H1 (cell line): ENCODE measurements around the gene FLT3. TPM values are rescaled to one million over a fixed set of nuclear protein-coding genes. Genes with fewer than 3 reads are reported as not detected.

Source experiments
- BACH1 ChIP-seq: IDR thresholded peaks from 2 replicates; pipeline ENCODE4 v1.6.1; 2012; ENCODE audit warnings: low read length, improper control_type of control experiment
- CBX8 ChIP-seq: fragments of 300-800, 300-1000 bp; sonication (generic); IDR thresholded peaks from 2 replicates; pipeline ENCODE4 v1.7.1; 2016; ENCODE audit warnings: low read depth, low read length, borderline replicate concordance
- CHD2 ChIP-seq: IDR thresholded peaks from 2 replicates; pipeline ENCODE4 v1.6.1; 2012; ENCODE audit warnings: low read length, improper control_type of control experiment
- FOSL1 ChIP-seq: IDR thresholded peaks from 2 replicates; pipeline ENCODE4 v1.6.1; 2011; ENCODE audit warnings: mild to moderate bottlenecking, low read depth, low read length, moderate library complexity; ENCODE audit not compliant: insufficient read depth
- GTF2F1 ChIP-seq: IDR thresholded peaks from 2 replicates; pipeline ENCODE4 v1.6.1; 2012; ENCODE audit warnings: low read depth, low read length, improper control_type of control experiment, borderline replicate concordance
- HDAC2 ChIP-seq, 2 experiments: fragments of 300-600 bp in 1 of 2; sonication (generic) in 1 of 2; IDR thresholded peaks; 2 replicates each; pipeline ENCODE4 v1.6.1; 2011 to 2012; ENCODE audit warnings: low read depth in 2 of 2, low read length in 2 of 2, mild to moderate bottlenecking in 2 of 2, moderate library complexity in 2 of 2, borderline replicate concordance in 1 of 2, inconsistent platforms in 1 of 2
- JUND ChIP-seq: IDR thresholded peaks from 2 replicates; pipeline ENCODE4 v1.6.1; 2011; ENCODE audit warnings: mild to moderate bottlenecking, improper control_type of control experiment, low read length
- KDM4A ChIP-seq: IDR thresholded peaks from one replicate; pipeline ENCODE4 v1.7.1; 2012; ENCODE audit warnings: low read depth, mild to moderate bottlenecking, moderate library complexity, low read length, inconsistent platforms; ENCODE audit not compliant: severe bottlenecking
- KDM5A ChIP-seq: fragments of 200-600 bp; IDR thresholded peaks from 2 replicates; pipeline ENCODE4 v1.7.1; 2012; ENCODE audit warnings: mild to moderate bottlenecking, low read length, inconsistent platforms, mixed read lengths
- NANOG ChIP-seq: IDR thresholded peaks from 2 replicates; pipeline ENCODE4 v1.6.1; 2011; ENCODE audit warnings: low read length, low read depth, mild to moderate bottlenecking, inconsistent platforms; ENCODE audit not compliant: insufficient read depth, poor library complexity, severe bottlenecking
- RAD21 ChIP-seq, 2 experiments: IDR thresholded peaks in 1 of 2; conservative IDR thresholded peaks in 1 of 2; 2 replicates each; pipeline ENCODE4 v1.6.1; 2011; ENCODE audit warnings: low read depth in 2 of 2, low read length in 2 of 2, improper control_type of control experiment in 1 of 2, inconsistent platforms in 1 of 2, mild to moderate bottlenecking in 1 of 2, moderate library complexity in 1 of 2
- RFX5 ChIP-seq: IDR thresholded peaks from 2 replicates; pipeline ENCODE4 v1.6.1; 2011; ENCODE audit warnings: low read depth, low read length, improper control_type of control experiment, borderline replicate concordance
- RNF2 ChIP-seq: fragments of 200-900, 300-1000 bp; sonication (generic); IDR thresholded peaks from 2 replicates; pipeline ENCODE4 v1.7.1; 2016; ENCODE audit warnings: borderline replicate concordance, low read depth, mild to moderate bottlenecking, antibody characterized with exemption, low read length; ENCODE audit not compliant: poor library complexity, severe bottlenecking; ENCODE audit errors: missing control alignments
- SP1 ChIP-seq: IDR thresholded peaks from 2 replicates; pipeline ENCODE4 v1.6.1; 2011; ENCODE audit warnings: low read depth, low read length
- SP2 ChIP-seq: IDR thresholded peaks from 2 replicates; pipeline ENCODE4 v1.6.1; 2012; ENCODE audit warnings: mild to moderate bottlenecking, low read length, inconsistent platforms
- SUZ12 ChIP-seq: fragments of 200-600 bp; sonication (generic); IDR thresholded peaks from 2 replicates; pipeline ENCODE4 v1.6.1; 2012; ENCODE audit warnings: mild to moderate bottlenecking, inconsistent platforms, low read length, moderate library complexity, mixed read lengths
- TAF1 ChIP-seq: IDR thresholded peaks from 2 replicates; pipeline ENCODE4 v1.6.1; 2011; ENCODE audit warnings: mild to moderate bottlenecking, low read depth, low read length
- TBP ChIP-seq: IDR thresholded peaks from 2 replicates; pipeline ENCODE4 v1.6.1; 2011; ENCODE audit warnings: low read depth, low read length, improper control_type of control experiment
- TCF12 ChIP-seq: IDR thresholded peaks from 2 replicates; pipeline ENCODE4 v1.6.1; 2011; ENCODE audit warnings: low read depth, mild to moderate bottlenecking, low read length
- YY1 ChIP-seq: IDR thresholded peaks from 2 replicates; pipeline ENCODE4 v1.6.1; 2011; ENCODE audit warnings: low read depth, mild to moderate bottlenecking, low read length
- ZNF274 ChIP-seq: IDR thresholded peaks from 2 replicates; pipeline ENCODE4 v1.7.0; 2012; ENCODE audit warnings: low read length, borderline replicate concordance; ENCODE audit errors: extremely low read depth
- polyA plus RNA-seq, 7 experiments: library from polyadenylated mRNA; depleted of rRNA in 3 of 7; stranded (reverse) in 5 of 7; unstranded in 2 of 7; fragments of >200 nt in 5 of 7; fragments of 200-250 nt in 2 of 7; gene quantifications; 1 replicate in 5 of 7; 2 replicates in 1 of 7; 4 replicates in 1 of 7; pipeline versions ENCODE4 v1.2.1 to v1.2.3, GENCODE V29; 2011 to 2013; ENCODE audit warnings: missing spikeins in 2 of 7, mixed read lengths in 2 of 7
- total RNA-seq: library from RNA; stranded (reverse); fragmentation: NEBNext Ultra II Directional; extraction: Animal tissue kit (Norgen Biotek cat#: 25700); gene quantifications from 2 replicates; pipeline ENCODE4 v1.2.1, GENCODE V29; 2021
- TF ChIP-seq, protein P1 (sequence below): IDR thresholded peaks from 2 replicates; pipeline ENCODE4 v1.6.1; 2011; ENCODE audit warnings: low read length, improper control_type of control experiment

The FLT3 gene
- total and polyA plus RNA-seq, 2 of the 8 experiments (the other 6 are each of a cell fraction or from before 2014, with no cell fraction given): 0.44 to 0.71 TPM

- TF ChIP-seq BACH1 (peak; percentile 71), ZNF274 (no peak), GTF2F1 (no peak), TBP (no peak), CHD2 (no peak), TAF1 (no peak), CBX8 (no peak), SP1 (peak; percentile 69; the same call in 1 of the 2 replicates), KDM4A (no peak), SP2 (no peak), FOSL1 (no peak), RNF2 (peak; percentile 19), KDM5A (no peak), RFX5 (no peak), SUZ12 (no peak; the same call in 1 of the 2 replicates), HDAC2 (IDR thresholded peaks at IDR 0.05; ENCODE audit: borderline replicate concordance in 1 of 2, low read depth in 2 of 2, low read length in 2 of 2) (peak; percentile 58 to 82; a peak in 2 of 4 replicates), YY1 (peak; percentile 78), RAD21 (IDR thresholded peaks at IDR 0.05 in 1 of 2, conservative IDR thresholded peaks at IDR 0.05 in 1 of 2; ENCODE audit: low read depth in 2 of 2, low read length in 2 of 2) (no peak), TCF12 (peak; percentile 58; the same call in 1 of the 2 replicates), JUND (no peak), NANOG (peak; percentile 100)
- TF ChIP-seq, protein P1, sequence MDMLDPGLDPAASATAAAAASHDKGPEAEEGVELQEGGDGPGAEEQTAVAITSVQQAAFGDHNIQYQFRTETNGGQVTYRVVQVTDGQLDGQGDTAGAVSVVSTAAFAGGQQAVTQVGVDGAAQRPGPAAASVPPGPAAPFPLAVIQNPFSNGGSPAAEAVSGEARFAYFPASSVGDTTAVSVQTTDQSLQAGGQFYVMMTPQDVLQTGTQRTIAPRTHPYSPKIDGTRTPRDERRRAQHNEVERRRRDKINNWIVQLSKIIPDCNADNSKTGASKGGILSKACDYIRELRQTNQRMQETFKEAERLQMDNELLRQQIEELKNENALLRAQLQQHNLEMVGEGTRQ: no peak
These were observed 134.4 kb downstream of the FLT3 start (continued) for GRCh38 chr13:27965740-27966640.
